K562 (cell line): ENCODE data around the gene NFIL3. TPM values are rescaled to one million over a fixed set of nuclear protein-coding genes. Genes with fewer than 3 reads are reported as not detected.

Source experiments
- ATAC-seq: fragments of 200-7000 bp; cut with Tn5 transposase; 3 replicates; pipeline ENCODE4 v1.9.1; 2020; ENCODE audit warnings: moderate library complexity
- BruUV-seq: library from RNA; stranded (reverse); fragments of 400-500 nt; replicated peaks from 2 replicates; lab custom pipeline; 2021; lab: Mats Ljungman, UMichigan
- CTCF ChIA-PET: fragments of 300-600 bp; formaldehyde crosslinking; extraction: SDS; loops from one replicate; lab custom pipeline; 2021; ENCODE audit warnings: low intra/inter-chr PET ratio; lab: Yijun Ruan, JAX
- POLR2A ChIA-PET: fragments of 300-600, 350-650 bp; sonication (Branson Sonifier 250); formaldehyde crosslinking; extraction: SDS; loops from one replicate; lab custom pipeline; 2021; ENCODE audit warnings: antibody characterized with exemption, inconsistent platforms; lab: Yijun Ruan, JAX
- DNase-seq, 4 experiments: peaks; one replicate each; pipeline versions ENCODE4 v3.0.0 to v3.0.0-alpha.2; 2011 to 2018; ENCODE audit warnings: low spot score in 3 of 4, mixed read lengths in 3 of 4; ENCODE audit errors: extremely low read depth in 1 of 4
- FAIRE-seq: peaks from 2 replicates; lab custom pipeline; 2011; peaks lifted over from hg19 to GRCh38; lab: Jason Lieb, UNC
- H2AFZ ChIP-seq: 2 replicates; pipeline ENCODE4 v1.6.0; 2011; ENCODE audit warnings: low read depth, low read length, control low read depth, inconsistent platforms
- H3K27ac ChIP-seq: fragments of 200-600 bp; 3 replicates; pipeline ENCODE4 v1.8.0; 2011; ENCODE audit warnings: low read depth, mild to moderate bottlenecking, control low read depth, inconsistent platforms, low read length, moderate library complexity, mixed read lengths; ENCODE audit errors: extremely low read depth
- H3K27me3 ChIP-seq, 2 experiments: fragments of 300-600 bp in 1 of 2; 2 replicates in 1 of 2; 3 replicates in 1 of 2; pipeline versions ENCODE4 v1.6.0 to v1.8.0; 2011; ENCODE audit warnings: inconsistent platforms in 2 of 2, low read length in 2 of 2, mild to moderate bottlenecking in 1 of 2, mixed read lengths in 1 of 2, moderate library complexity in 1 of 2; ENCODE audit not compliant: control insufficient read depth in 2 of 2, insufficient read depth in 2 of 2
- H3K36me3 ChIP-seq: fragments of 300-600 bp; 3 replicates; pipeline ENCODE4 v1.8.0; 2011; ENCODE audit warnings: mild to moderate bottlenecking, low read length, inconsistent platforms; ENCODE audit not compliant: control insufficient read depth, insufficient read depth
- H3K4me1 ChIP-seq, 2 experiments: fragments of 200-600 bp in 1 of 2; replicated peaks in 1 of 2; 2 replicates in 1 of 2; 3 replicates in 1 of 2; pipeline versions ENCODE4 v1.5.1 to v1.8.0; 2011; ENCODE audit warnings: inconsistent platforms in 2 of 2, low read length in 2 of 2, mild to moderate bottlenecking in 1 of 2, mixed read lengths in 1 of 2, moderate library complexity in 1 of 2; ENCODE audit not compliant: control insufficient read depth in 2 of 2, insufficient read depth in 2 of 2
- H3K4me2 ChIP-seq: 2 replicates; pipeline ENCODE4 v1.6.1; 2011; ENCODE audit warnings: low read length, control low read depth, inconsistent platforms, mixed read lengths; ENCODE audit not compliant: insufficient read depth
- H3K4me3 ChIP-seq: fragments of 200-600 bp; sonication (generic), shearing (Covaris generic); 2 replicates; pipeline ENCODE4 v1.5.1; 2016; ENCODE audit warnings: control low read depth, inconsistent platforms
- H3K79me2 ChIP-seq: fragments of 200-600 bp; 3 replicates; pipeline ENCODE4 v1.8.0; 2011; ENCODE audit warnings: low read length, inconsistent platforms; ENCODE audit not compliant: control insufficient read depth, insufficient read depth
- H3K9ac ChIP-seq, 2 experiments: 2 replicates each; pipeline versions ENCODE4 v1.6.0 to v1.6.1; 2011; ENCODE audit warnings: low read depth in 2 of 2, low read length in 2 of 2, control low read depth in 1 of 2, inconsistent platforms in 1 of 2, mild to moderate bottlenecking in 1 of 2, mixed read lengths in 1 of 2; ENCODE audit not compliant: insufficient read depth in 1 of 2
- H3K9me1 ChIP-seq: one replicate; pipeline ENCODE4 v1.6.0; 2011; ENCODE audit warnings: inconsistent platforms, mild to moderate bottlenecking, low read length, moderate library complexity; ENCODE audit not compliant: control insufficient read depth, insufficient read depth
- H3K9me3 ChIP-seq: replicated peaks from 2 replicates; pipeline ENCODE4 v1.5.1; 2011; ENCODE audit warnings: low read depth, low read length, inconsistent platforms; ENCODE audit not compliant: control insufficient read depth, insufficient read depth
- H4K20me1 ChIP-seq: replicated peaks from 2 replicates; pipeline ENCODE4 v1.6.1; 2011; ENCODE audit warnings: low read length, inconsistent platforms, mixed read lengths; ENCODE audit not compliant: control insufficient read depth, insufficient read depth
- KDM5B ChIP-seq: fragments of 200-600 bp; sonication (generic); IDR thresholded peaks from 2 replicates; pipeline ENCODE4 v1.6.1; 2012; ENCODE audit warnings: low read depth, mild to moderate bottlenecking, moderate library complexity, low read length, control low read depth, inconsistent platforms; ENCODE audit not compliant: insufficient replicate concordance
- PML ChIP-seq: IDR thresholded peaks from 2 replicates; pipeline ENCODE4 v1.6.1; 2012; ENCODE audit warnings: low read length, inconsistent platforms
- WGBS: fragments of 100-300 bp; shearing (Covaris generic); methylation state at CpG from one replicate; pipeline ENCODE4 v1.1.6; 2016; ENCODE audit warnings: low coverage, mixed read lengths; ENCODE audit not compliant: insufficient coverage; ENCODE audit errors: missing lambda C conversion rate; 5-methylcytosine and 5-hydroxymethylcytosine counted together
- in situ Hi-C: fragments of 300-500 bp; cut with MboI; formaldehyde crosslinking; loops from 4 replicates; pipeline ENCODE4 v1.15.0; 2018; ENCODE audit warnings: inconsistent platforms, mixed read lengths
- intact Hi-C: fragments of 100-400 bp; cut with micrococcal nuclease; formaldehyde crosslinking; loops from 2 replicates; pipeline ENCODE4 v1.14.2; 2022
- polyA plus RNA-seq, 8 experiments: library from polyadenylated mRNA; depleted of rRNA in 4 of 8; stranded (reverse) in 5 of 8; unstranded in 3 of 8; fragments of >200 nt; fragmentation: Nextera tagmentation in 2 of 8; fragmentation: Illumina TruSeq in 1 of 8; extraction: Ambion mirVana in 2 of 8; extraction: Trizol in 1 of 8; gene quantifications; 2 replicates each; pipeline versions ENCODE4 v1.2.1 to v1.2.3, GENCODE V29; 2011 to 2014; ENCODE audit warnings: inconsistent platforms in 1 of 8, missing spikeins in 1 of 8
- total RNA-seq, 7 experiments: library from RNA; depleted of rRNA in 6 of 7; stranded (reverse); fragments of >200 nt in 6 of 7; fragmentation: Illumina TruSeq in 2 of 7; extraction: Trizol in 2 of 7; gene quantifications; 2 replicates each; pipeline versions ENCODE4 v1.2.1 to v1.2.3, GENCODE V29; 2011 to 2021; ENCODE audit warnings: low replicate concordance in 1 of 7

The NFIL3 gene
- total and polyA plus RNA-seq, 9 of the 15 experiments (the other 6 are each of a cell fraction or from before 2014, with no cell fraction given), result 3.2 to 16.1 (median 9.3) TPM

- Histone ChIP-seq H3K9me1 (no peaks in the 10 kb centered on the region), H3K4me3 (no peak overlapping the region), H3K4me1 (peaks cover 13 to 19% of the 10 kb centered on the region in 2 experiments), H3K36me3 (0 out of 3 replicates have a peak, but pooled peaks cover 3% of the 10 kb centered on the region), H3K27ac (no peak overlapping the region), H3K27me3 (peaks cover 3 to 23% of the 10 kb centered on the region in 2 experiments), H4K20me1 (peaks cover 10% of the 10 kb centered on the region; the same call in 1 of the 2 replicates)
- 10% methylated on average over 9 of the region's 9 CpGs for WGBS
- peak in 1 of 4 experiments; percentile 21 for DNase-seq
- intact Hi-C loops, result loop anchor here (5.0 to 10.0 kb wide), 3 partner anchors 150 to 508 kb away; no protein-coding TSS in a partner anchor
- CTCF ChIA-PET, result interaction anchor here (0.6 to 1.7 kb wide), 2 partner anchors 73 to 510 kb away, joined by 3 read pairs; no protein-coding TSS in a partner anchor
- no TSS peak for BruUV-seq
- no peak for ATAC-seq
- FAIRE-seq, result peak; percentile 54
- TF ChIP-seq KDM5B (peak; percentile 8), PML (no peak)
- TF ChIP-seq, all 486 proteins: peak for 1
- Histone ChIP-seq H2AFZ (peak overlapping the region; percentile 90), H3K9me3 (no peaks in the 10 kb centered on the region), H3K4me2 (peak overlapping the region; percentile 80), H3K9ac (no peak overlapping the region), H3K79me2 (peaks cover 30% of the 10 kb centered on the region)
- in situ Hi-C loops, result loop anchor here (5.0 to 25.0 kb wide), 2 partner anchors 393 to 513 kb away; no protein-coding TSS in a partner anchor
- POLR2A ChIA-PET, result interaction anchor here (0.9 to 1.8 kb wide), 5 partner anchors 10 to 25 kb away, joined by 3 to 6 read pairs (median 4); no protein-coding TSS in a partner anchor
Measured at GRCh38 chr9:91425271-91425670, 1.6 kb upstream of the NFIL3 start.
